ENCODE data around the gene CNOT1.
"Not testable (repeated sequence)": the region's sequence is repeated elsewhere in the genome, so short reads cannot be mapped to it uniquely, and the experiment has no call there.

The CNOT1 gene

GRCh38 chr16:58640949-58641348 lies 11.3 kb upstream of the CNOT1 start:
- in situ Hi-C loops (cut with MboI; ENCODE audit: low pct_unique_long_range_greater_than_20kb, low sequenced_read_pairs) = no loop called here
- DNase-seq = no peak

- in situ Hi-C loops (cut with MboI; ENCODE audit: low pct_unique_long_range_greater_than_20kb, low sequenced_read_pairs) = no loop called here
- DNase-seq = no peak
These were observed 10.2 kb upstream of the CNOT1 start for GRCh38 chr16:58639836-58640235.

DNA sequence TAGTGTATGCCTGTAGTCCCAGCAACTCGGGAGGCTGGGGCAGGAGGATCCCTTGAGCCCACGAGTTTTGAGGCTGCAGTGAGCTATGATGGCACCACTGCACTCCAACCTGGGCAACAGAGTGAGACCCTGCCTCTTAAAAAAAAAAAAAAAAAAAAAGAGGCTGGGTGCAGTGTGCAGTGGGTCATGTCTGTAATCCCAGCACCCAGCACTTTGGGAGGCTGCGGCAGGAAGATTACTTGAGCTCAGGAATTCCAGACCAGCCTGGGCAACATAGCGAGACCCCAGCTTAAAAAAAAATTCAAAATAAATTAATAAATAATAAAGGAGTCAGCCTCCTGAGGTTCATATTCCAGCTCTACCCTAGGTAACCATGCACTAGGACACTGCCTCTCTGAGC lies 9.6 kb upstream of the CNOT1 start:
- no peak for DNase-seq
- in situ Hi-C loops (cut with MboI; ENCODE audit: low pct_unique_long_range_greater_than_20kb, low sequenced_read_pairs) = no loop called here

DNA sequence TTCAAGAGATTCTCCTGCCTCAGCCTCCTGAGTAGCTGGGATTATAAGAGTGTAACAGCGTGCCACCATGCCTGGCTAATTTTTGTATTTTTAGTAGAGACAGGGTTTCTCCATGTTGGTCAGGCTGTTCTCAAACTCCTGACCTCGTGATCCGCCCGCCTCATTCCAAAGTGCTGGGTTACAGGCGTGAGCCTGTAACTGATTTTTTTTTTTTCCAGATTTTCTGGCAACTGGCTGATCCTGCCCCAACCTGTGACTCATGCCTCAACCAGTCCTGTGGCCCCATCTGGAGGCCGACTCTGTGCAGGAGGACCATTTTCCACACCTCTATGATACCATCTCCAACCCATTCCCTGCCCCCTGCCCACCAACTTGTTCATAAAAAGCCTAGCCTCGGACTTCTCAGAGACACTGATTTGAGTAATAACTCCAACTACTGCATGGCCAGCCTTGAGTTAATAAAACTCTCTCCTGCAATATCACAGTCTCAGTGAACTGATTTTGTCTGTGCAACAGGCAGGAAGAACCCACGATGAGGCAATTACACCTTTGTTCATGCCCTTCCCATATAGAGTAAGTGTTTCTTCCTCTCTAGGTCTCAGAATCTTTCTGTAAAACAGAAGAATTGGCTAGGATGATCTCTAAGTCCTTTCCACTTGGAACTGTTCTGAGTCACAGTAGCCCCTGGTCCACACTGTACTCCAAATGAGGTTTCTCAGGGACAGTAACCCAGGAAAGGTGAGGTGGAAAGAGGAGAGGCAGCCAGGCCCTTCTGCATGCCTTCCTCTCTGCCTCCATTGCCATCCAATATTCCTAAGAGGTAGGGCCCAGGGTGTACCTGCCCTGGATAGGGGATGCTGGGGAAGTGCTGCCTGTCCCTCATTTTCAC lies 8.8 kb upstream of the CNOT1 start:
- DNase-seq = peak; percentile 33
- in situ Hi-C loops (cut with MboI; ENCODE audit: low pct_unique_long_range_greater_than_20kb, low sequenced_read_pairs) = no loop called here

DNA sequence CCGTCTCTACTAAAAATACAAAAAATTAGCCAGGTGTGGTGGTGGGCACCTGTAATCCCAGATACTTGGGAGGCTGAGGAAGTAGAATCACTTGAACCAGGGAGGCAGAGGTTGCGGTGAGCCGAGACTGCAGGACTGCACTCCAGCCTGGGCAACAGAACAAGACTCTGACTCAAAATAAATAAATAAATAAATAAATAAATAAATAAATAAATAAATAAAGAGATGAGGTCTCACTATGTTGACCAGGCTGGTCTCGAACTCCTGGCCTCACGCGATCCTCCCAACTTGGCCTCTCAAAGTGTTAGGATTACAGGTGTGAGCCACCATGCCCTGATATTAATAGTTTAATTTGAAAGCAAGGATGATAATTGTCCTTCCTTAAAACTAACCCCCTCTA lies 7.4 kb upstream of the CNOT1 start:
- in situ Hi-C loops (cut with MboI; ENCODE audit: low pct_unique_long_range_greater_than_20kb, low sequenced_read_pairs); DNase-seq: not testable (repeated sequence)

DNA sequence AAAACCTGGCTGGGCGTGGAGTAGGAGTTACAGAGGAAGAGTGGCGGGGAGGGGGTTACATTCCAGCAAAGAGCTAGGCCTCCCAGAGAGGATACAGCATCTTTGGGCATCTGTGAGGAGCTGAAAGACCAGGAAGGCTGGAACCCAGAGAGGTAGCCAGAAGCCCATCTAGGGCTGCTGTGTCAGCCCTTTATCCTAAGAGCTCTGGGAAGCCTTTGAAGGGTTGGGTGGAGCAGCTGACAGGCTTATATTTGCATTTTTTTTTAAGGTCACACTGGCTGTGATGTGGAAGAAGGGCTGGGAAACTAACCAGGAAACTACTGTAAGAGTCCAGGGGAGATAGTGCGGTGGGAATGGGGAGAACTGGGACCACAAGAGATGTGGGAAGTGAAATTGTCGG lies 6.8 kb upstream of the CNOT1 start:
- no peak for DNase-seq
- in situ Hi-C loops (cut with MboI; ENCODE audit: low pct_unique_long_range_greater_than_20kb, low sequenced_read_pairs) = no loop called here

DNA sequence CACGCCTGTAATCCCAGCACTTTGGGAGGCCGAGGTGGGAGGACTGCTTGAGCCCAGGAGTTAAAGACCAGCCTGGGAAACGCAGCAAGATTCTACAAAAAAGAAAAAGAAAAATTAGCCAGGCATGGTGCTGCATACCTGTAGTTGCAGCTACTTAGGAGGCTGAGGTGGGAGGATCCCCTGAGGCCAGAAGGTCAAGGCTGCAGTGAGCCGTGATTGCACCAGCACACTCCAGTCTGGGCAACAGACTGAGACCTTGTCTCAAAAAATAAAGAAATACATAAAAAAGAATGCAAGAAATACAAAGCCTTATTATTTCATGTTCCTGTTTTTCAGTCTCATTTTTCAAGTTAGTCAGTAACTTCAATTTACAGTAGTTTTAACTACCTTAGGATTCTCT lies 5.9 kb upstream of the CNOT1 start:
- no peak for DNase-seq
- in situ Hi-C loops (cut with MboI; ENCODE audit: low pct_unique_long_range_greater_than_20kb, low sequenced_read_pairs) = no loop called here

- in situ Hi-C loops (cut with MboI; ENCODE audit: low pct_unique_long_range_greater_than_20kb, low sequenced_read_pairs) = no loop called here
- DNase-seq = no peak
These were observed 4.7 kb upstream of the CNOT1 start for GRCh38 chr16:58634265-58634802.

DNA sequence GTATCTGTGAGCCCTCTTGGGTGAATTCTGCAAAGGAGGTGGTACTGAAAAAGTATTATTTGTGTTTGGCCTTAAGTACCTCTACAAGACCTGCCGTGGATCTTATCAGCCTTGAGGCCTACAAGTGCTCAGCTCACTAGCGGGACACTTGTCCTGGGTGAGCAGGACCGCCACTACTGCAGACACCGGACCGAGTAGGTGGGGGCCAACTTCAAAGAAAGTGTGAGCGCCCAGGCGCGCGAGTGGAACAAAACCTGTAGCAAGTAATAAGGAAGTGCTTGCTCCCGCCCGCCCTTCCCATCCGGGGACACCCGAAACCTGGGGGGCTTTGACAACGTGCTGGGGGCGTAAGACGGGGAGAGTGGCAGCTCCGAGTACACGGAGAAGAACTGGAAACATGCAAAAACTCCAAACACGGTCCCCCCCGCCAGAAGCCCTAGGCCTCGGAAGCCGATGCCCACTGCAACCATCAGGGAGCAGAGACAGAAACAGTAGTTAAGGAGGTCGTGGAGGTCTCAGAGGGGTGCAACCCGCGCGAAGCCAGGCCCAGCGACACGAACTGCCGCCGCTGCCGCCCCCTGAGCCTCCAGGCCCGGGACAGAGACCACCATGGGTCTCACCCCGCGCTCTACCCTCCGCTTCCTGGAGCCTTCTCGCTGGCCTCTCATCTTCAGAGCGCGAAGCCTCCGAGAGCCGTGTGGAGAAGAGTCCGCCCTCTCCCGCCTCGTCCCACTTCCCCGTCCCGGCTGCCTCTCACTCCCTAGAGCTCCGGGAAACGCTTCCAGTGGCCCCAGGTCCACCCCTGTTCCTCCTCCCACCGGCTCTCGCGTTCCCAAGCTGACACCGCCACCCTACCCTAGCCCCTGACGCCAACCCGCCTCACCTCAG lies 537 bp downstream of the CNOT1 start:
- in situ Hi-C loops (cut with MboI; ENCODE audit: low pct_unique_long_range_greater_than_20kb, low sequenced_read_pairs) = no loop called here
- DNase-seq = peak; percentile 60

DNA sequence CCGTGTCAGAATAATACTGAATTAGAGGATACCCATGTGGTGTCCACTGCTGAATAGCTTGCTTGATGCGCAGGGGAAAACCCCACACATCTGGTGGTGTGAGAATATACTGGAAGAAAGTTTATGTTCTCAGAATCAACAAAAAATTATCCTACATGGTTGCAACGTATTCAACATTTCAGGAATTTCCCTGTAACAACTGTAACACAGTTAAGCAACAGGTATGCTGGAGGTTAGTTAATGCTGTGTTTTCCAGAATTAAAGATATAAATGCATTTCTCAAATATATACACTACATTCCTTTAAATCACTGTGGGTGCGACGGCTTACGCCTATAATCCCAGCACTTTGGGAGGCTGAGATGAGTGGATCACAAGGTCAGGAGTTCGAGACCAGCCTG lies 5.4 kb downstream of the CNOT1 start:
- DNase-seq = no peak
- in situ Hi-C loops (cut with MboI; ENCODE audit: low pct_unique_long_range_greater_than_20kb, low sequenced_read_pairs) = no loop called here

GRCh38 chr16:58620396-58620795 lies 9.2 kb downstream of the CNOT1 start:
- in situ Hi-C loops (cut with MboI; ENCODE audit: low pct_unique_long_range_greater_than_20kb, low sequenced_read_pairs) = no loop called here
- DNase-seq = no peak

DNA sequence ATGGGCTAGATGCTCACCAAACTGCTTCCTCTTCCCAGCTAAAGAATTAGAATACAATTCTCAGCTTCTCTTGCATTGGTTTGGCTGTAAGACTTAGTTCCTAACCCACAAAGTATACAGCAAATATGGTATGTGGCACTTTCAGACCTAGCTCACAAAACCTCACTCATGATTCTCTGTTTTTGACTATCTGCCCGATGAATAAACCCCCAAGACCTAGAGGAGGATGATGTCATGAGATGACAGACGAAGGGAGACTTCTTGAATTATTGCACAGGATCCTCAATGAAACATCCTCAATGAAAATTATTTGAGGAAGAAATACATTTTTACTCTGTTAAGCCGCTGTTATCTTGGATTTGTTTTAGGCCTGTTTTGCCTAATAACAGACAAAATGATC lies 14.3 kb downstream of the CNOT1 start:
- in situ Hi-C loops (cut with MboI; ENCODE audit: low pct_unique_long_range_greater_than_20kb, low sequenced_read_pairs) = no loop called here
- no peak for DNase-seq

- in situ Hi-C loops (cut with MboI; ENCODE audit: low pct_unique_long_range_greater_than_20kb, low sequenced_read_pairs) = no loop called here
- no peak for DNase-seq
These were observed 14.8 kb downstream of the CNOT1 start for GRCh38 chr16:58614860-58615259.

- no peak for DNase-seq
These were observed 15.4 kb downstream of the CNOT1 start for GRCh38 chr16:58614212-58614611.

GRCh38 chr16:58612965-58613364 lies 16.7 kb downstream of the CNOT1 start:
- DNase-seq; in situ Hi-C loops (cut with MboI; ENCODE audit: low pct_unique_long_range_greater_than_20kb, low sequenced_read_pairs): not testable (repeated sequence)

More at GRCh38 chr16:58614212-58614611, 15.4 kb downstream of the CNOT1 start:
- in situ Hi-C loops (cut with MboI; ENCODE audit: low pct_unique_long_range_greater_than_20kb, low sequenced_read_pairs) = no loop called here

DNA sequence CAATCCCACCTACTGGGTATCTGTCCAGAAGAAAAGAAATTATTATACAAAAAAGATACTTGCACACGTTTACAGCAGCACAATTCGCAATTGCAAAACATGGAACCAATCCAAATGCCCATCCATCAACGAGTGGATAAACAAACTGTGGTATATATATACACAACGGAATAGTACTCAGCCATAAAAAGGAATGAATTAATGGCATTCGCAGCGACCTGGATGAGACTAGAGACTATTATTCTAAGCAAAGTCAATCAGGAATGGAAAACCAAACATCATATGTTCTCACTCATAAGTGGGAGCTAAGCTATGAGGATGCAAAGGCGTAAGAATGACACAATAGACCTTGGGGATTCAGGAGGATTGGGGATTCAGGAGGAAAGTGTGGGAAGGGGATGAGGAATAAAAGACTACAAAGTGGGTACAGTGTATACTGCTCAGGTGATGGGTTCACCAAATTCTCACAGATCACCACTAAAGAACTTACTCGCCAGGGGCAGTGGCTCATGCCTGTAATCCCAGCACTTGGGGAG lies 21.0 kb downstream of the CNOT1 start:
- DNase-seq = no peak
- in situ Hi-C loops (cut with MboI; ENCODE audit: low pct_unique_long_range_greater_than_20kb, low sequenced_read_pairs) = no loop called here

GRCh38 chr16:58605562-58605961 lies 24.1 kb downstream of the CNOT1 start:
- in situ Hi-C loops (cut with MboI; ENCODE audit: low pct_unique_long_range_greater_than_20kb, low sequenced_read_pairs) = no loop called here
- DNase-seq = no peak

DNA sequence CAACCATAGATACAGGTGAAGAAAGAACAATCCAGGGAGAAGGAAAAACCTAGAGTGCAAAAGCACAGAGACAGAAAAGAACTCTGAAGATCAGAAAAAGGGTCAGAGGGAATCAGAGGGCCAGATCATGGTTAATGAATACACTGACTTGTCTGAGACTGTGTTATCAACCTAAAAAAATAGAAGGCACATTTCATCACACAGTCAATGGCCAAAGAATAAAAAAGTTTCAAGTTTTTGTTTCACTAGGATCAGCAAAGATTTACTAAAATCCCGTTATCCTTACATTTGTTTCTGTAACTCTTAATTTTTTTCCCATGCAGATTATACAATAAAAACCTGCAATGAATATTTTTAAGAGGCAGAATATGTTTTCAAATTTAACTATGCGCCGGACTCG lies 38.5 kb downstream of the CNOT1 start:
- in situ Hi-C loops (cut with MboI; ENCODE audit: low pct_unique_long_range_greater_than_20kb, low sequenced_read_pairs) = no loop called here
- DNase-seq = no peak

DNA sequence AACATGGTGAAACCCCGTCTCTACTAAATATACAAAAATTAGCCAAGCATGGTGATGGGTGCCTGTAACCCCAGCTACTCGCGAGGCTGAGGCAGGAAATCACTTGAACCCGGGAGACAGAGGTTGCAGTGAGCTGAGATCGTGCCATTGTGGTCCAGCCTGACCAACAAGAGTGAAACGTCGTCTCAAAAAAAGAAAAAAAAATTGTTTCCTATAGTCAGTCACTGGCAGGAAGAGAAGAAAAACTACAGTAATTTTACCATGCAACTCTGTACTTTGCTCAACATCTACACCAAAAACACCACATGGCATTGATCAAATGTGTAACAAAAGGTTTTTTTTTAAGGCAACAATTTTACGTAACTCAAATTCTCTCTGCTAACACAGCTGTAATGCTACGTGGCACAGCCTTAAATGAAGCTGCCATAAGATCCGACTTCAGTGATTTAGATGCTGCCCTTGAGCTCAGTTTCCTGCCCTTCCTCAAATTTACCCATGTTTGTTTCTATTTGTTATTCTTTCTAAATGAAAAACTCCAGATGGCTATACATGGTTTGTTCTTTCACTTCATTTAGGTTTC lies 40.2 kb downstream of the CNOT1 start:
- in situ Hi-C loops (cut with MboI; ENCODE audit: low pct_unique_long_range_greater_than_20kb, low sequenced_read_pairs) = no loop called here
- no peak for DNase-seq
